Inferior parietal cortex (tissue), 1 donor: ENCODE measurements around the gene SLC6A19.

ENCODE experiments used
- DNase-seq: peaks from one replicate; pipeline ENCODE4 v3.0.0-alpha.2; 2016; ENCODE audit errors: extremely low spot score

Gene SLC6A19

DNA sequence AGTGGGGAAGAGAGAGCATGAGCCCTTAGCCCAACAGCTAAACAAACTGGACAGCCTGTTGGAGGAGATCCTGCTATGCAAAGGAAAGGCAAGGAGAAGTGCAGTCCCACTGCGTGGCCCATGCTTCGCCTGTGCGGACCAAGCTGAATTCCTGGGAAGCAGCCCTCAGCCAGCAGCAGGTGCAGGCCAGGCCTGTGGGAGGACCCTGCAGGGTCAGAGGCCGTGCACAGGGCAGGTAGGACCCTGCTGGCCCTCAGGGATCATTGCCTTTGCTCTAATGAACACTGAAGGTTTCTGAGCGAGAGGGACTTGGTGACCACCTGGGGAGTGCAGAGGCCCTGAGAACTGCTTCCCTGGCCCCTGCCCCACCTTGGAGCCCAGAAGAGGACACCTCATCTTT, 6.0 kb upstream of the SLC6A19 start:
- no peak for DNase-seq

DNA sequence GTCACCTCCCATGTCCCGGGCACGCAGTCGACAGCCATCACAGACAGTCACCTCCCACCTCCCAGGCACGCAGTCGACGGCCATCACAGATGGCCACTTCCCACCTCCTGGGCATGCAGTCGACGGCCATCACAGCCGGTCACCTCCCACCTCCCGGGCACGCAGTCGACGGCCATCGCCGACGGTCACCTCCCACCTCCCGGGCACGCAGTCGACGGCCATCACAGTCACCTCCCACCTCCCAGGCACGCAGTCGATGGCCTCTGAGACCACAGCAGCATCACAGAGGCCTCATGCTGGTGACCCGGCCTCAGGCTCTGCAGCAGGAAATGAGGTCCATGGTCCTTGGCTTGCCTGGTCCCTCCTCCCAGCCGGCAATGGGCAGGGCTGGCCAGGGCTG, 5.5 kb upstream of the SLC6A19 start:
- no peak for DNase-seq

DNA sequence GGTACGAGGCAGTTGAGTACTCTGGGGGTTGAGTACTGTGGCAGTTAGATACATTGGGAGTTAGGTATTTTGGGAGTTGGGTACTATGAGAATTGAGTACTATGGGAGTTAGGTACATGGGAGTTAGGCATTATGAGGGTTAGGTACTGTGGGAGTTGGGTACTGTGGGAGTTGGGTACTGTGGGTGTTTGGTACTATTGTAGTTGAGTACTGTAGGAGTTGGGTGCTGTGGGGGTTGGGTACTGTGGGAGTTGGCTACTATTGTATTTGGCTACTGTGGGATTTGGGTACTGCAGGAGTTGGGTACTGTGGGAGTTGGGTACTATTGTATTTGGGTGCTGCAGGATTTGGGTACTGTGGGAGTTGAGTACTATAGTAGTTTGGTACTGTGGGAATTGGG, 4.8 kb upstream of the SLC6A19 start:
- no peak for DNase-seq

DNA sequence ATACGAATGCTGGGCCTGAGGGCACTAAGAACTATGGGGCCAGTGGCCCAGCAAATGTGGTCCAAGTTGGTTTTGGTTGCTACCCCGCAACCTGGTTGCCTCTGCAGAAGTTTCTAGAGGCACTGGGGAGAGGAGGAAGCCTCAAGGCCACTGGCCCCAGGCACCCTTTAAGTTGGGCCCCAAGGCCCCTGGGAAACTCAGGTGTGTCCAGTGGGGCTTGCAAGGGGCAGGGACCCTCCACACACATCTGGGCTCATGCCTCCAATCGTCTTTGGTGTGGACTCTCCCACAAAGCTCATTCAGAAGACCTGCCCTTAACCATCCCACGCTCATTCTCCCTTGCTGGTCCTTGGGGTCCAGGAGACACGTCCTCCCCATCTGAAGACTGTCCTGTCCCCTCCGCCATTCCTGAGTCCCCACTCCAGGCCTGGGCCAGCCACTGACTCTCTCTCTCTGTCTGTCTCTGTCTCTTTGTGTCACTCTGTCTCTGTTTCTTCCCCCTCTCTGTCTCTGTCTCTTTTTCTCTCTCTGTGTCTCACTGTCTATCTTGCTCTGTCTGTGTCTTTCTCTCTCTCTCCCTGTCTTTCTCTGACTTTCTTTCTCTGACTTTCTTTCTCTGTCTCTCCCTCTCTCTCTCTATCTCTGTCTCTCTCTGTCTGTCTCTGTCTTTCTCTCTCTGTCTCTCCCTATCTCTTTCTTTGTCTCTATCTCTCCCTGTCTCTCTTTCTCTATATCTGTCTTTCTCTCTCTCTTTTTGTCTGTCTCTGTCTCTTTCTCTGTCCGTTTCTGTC, 3.3 kb upstream of the SLC6A19 start:
- DNase-seq, result no peak

DNA sequence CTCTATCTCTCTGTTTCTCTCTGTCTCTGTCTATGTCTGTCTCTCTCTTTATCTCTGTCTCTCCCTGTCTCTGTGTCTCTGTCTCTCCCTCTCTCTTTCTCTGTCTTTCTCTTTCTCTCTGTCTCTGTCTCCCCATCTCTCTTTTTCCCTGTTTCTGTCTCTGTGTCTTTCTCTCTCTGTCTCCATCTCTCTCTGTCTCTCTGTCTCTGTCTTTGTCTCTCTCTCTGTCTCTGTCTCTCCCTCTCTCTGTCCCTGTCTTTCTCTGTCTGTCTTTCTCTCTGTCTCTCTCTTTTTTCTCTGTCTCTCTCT, 2.1 kb upstream of the SLC6A19 start:
- no peak for DNase-seq

DNA sequence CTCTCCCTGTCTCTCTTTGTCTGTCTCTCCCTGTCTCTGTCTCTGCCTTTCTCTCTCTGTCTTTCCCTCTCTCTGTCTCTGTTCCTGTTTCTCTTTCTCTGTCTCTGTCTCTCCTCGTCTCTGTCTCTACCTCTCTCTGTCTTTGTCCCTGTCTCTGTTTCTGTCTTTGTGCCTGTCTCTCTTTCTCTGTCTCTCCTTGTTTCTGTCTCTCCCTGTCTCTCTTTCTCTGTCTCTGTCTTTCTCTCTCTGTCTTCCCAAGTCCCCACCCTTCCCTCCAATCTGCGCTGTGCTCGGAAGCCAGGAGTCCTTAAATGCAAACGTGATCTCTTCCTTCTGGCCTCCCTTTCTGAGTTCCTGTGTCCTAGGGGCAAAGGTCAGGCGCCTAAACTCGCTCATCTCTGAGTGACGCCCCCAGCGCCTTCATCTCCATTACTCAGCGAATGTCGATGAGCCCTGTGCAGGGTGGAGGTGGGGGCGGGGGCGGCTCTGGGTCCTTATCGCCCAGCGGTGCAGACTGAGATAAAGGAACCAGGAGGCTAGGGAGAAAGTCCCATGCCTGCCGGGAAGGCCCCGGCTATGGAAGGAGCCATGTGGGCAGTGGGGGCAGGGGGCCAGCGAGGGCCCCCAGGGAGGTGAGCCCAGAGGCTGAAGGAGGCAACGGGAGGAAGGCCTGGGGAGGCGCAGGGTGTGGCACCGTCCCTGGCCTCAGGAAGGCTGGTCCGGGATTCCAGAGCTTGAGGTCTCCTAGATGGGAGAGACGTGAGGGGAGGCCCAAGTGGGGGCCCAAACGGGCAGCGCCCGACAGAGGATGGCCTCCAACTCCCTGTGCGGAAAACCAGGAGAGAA, 1.5 kb upstream of the SLC6A19 start:
- no peak for DNase-seq

DNA sequence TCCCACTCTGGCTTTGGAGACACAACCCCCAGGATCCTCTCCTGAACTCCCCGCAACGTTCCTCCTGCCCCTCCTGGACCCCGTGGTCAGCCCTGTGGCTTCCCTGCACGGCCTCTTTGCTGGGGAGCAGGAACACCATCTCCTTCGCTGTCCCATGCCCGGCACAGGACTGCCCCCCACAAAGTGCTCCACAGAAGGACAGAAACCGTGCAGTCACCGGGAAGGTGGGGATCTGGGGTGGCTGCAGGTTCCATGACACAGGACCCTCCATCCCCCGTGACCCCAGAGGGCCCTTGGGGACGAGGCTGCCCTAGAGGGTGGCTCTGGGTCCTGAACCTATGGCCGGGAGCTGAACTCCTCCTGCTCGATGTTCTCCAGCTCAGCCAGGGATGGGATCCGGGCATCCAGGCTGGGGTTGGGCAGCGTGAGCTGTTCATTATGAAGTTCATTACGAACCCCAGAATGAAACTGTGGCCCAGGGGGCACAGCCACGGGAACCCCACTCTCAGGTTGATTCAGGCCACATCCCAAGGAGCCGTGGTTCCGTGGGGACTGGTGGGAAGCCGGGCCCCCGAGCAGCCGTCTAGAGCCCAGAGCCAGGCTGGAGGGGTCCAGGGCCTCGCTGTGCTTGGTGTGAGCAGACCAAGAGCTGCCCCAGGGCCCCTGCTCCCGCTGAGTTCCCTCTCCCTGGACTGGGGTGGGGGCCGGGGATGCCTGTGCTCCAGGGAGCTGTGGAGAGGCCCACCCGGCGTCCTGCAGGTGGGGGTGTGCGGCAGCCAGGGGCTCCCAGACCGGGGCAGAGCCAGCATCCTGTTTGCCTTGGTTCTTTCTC, 684 bp upstream of the SLC6A19 start:
- no peak for DNase-seq

DNA sequence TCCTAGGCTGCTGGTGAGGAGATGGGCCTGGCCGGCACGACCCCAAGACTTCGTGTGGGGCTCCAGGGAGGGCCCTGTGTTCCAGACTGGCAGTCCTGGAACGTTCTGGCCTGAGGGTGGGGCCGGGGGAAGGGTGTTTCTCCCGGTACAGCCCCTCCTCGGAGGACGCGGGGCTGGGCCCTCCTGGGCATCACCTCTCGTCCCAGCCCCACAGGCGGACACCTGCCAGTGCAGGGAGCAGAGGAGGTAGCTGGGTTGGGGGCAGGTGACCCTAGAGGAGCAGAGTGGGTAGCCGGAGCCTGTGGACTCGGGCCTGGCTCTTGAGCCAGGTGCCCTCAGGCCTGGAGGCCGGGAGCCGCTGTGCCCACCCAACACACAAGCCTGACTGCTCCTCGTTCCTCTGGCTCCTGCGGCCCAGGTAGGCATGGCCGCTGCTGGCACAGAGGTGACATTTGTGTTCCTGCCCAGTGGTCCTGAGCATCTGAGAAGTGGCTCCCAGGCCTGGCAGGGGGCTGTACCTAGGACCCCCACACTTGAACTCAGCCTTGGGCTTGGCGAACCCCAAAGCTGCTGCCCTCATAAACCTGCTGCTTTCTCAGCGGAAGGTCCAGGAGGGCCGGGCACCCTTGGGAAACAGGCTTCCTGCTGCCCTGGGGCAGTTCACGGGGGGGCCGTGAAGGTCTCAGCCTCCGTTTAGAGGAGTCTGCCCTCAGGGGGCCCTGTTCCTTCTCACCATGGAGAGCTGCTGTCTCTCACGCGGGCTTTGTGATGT, 817 bp downstream of the SLC6A19 start:
- DNase-seq, result no peak

DNA sequence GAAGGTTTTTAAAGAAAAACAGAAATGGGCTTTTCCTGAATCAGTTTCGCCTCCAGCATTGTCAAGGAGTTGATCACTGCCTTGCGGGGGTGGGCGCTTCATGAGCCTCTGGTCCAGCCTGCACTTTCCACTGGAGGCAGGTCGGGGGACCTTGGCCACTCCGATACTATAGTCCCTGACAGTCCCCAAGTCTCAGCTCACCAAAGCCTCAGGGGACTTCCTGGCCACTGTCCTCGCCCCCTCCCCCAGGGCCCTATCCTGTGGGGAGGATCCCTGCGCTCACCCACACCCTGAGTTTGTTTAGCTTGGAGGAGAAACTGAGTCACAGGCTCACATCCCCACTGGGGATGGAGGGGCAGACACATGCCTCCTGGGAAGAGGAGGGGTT, 1.4 kb downstream of the SLC6A19 start:
- no peak for DNase-seq

DNA sequence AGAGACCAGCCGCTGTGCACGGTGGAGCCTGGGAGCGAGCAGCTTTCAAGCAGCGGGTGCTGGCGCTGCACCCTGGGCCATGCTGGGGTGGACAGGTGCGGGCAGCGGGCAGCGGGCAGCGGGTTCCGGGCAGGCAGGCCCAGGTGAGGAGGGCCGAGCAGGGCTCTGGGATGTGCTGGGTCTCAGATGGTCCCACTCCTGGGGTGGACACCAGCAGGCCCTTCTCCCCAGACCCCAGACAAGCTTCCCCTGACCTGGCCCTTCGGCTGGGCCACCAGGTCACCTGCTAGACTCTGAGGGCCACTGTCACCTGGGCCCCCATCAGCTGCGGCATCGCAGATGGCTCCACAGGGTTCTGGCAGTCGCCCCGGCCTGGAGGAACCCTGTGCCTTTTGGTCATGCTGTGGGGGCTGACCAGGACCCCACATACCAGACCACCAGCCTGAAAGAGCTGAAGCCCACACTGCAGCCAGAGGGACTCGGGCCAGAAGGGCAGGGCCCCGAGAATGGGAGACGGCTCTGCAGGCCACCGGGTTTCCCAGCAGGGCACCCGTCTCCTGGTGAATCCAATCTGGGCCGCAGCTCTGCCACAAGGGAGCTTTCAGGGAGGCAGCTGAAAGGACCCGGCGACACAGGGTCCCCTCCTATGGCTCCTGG, 2.0 kb downstream of the SLC6A19 start:
- no peak for DNase-seq

DNA sequence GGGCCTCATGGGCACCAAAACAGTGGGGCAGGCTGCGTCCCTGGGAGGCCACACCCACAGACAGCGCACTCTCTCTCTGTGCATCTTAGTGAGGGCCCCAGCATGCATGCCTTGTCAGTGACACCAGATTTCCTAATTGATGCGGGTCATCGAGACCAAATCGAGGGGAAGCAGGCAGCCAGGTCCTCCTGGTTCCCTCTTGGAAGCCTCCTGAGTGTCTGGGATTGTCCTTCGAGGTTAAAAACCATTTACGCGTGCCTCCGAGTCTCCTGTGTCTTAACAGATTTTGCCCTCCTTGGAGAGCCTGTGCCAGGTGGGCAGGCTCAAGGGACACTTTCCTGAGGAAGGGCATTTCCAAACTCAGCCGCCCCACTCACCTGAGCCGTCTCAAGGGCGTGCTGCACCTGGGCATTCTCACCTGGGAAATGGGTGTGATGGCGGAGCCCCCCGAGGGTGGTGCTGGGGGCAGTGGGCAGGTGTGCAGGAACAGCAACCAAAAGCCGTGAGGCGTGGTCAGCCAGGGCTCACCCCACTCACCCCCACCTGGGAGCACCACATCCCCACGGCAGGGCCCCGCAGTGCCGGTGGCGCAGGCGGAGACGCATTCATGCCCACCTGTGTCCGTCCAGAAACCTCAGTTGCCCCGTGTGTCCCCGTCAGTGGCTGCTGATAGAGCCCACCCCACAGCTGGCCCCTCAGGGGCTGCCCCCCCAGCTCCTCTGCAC, 2.7 kb downstream of the SLC6A19 start:
- DNase-seq, result no peak

DNA sequence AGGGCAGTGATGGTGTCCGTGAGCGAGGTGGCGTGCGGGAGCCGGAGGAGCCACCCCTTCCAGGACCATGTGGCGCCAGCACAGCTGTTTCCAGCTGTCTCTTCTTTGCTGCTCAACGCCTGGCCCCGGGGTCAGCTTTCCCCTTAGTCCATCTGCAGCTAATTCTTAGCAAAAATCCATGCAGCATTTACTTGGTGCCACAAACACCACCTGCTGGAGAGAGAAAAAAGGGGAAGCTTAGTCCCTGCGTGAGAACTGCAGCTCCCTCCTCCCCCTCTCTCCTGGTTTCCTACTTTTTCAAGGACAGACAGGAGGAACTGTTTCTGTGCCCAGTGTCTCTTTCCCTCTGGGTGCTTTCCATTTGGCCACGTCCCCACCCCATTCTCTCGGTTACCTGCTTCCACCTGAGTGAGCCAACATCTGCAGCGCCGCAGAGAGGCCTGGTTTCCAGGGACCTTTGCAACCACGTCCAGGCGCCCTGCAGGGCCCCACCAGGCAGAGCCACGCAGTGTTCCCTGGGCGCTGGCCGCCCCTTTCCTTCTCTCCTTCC, 3.4 kb downstream of the SLC6A19 start:
- DNase-seq, result peak; percentile 34

DNA sequence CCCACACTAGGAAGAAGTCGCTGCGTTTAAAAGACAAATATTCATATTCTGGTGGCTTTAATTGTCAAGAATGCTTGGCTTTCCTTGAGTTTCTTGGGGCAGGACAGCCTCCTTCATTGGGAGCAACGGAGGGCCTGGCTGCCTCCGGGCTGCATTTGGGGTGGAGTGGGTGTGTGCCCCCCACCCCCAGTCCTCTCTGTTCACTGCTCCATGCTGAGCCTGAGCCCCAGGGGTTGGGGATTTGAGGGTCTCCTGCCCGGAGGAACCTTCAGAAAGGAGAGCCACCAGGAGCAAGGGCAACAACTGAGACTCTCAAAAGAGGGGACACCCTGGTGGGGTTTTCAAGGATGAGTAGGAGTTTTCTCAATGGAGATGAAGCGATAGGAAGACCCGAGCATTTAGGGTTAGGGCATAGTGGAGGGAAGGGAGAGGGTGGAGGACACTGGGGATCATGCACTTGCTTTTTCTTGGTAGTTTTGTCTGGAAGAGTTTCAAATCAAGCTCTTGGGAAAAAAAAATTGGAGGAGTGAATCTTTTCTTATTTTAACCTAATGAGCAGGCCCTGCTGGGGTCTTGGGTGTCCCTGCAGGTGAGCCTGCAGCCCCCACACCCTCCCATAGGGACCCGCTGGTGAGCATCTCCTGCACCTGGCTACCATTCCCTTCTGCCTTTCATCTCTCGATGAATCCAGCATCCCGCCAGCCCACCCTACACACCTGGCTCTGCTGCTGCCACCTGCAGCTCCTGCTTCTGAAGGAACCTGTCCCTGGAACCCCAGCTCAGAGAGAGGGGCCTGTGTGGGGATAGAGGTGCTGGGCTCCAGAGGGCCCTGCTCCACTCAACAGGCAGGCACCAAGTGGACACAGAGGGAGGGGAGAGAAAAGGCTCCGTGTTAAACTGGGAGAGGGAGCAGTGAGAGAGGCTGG, 4.1 kb downstream of the SLC6A19 start:
- no peak for DNase-seq

DNA sequence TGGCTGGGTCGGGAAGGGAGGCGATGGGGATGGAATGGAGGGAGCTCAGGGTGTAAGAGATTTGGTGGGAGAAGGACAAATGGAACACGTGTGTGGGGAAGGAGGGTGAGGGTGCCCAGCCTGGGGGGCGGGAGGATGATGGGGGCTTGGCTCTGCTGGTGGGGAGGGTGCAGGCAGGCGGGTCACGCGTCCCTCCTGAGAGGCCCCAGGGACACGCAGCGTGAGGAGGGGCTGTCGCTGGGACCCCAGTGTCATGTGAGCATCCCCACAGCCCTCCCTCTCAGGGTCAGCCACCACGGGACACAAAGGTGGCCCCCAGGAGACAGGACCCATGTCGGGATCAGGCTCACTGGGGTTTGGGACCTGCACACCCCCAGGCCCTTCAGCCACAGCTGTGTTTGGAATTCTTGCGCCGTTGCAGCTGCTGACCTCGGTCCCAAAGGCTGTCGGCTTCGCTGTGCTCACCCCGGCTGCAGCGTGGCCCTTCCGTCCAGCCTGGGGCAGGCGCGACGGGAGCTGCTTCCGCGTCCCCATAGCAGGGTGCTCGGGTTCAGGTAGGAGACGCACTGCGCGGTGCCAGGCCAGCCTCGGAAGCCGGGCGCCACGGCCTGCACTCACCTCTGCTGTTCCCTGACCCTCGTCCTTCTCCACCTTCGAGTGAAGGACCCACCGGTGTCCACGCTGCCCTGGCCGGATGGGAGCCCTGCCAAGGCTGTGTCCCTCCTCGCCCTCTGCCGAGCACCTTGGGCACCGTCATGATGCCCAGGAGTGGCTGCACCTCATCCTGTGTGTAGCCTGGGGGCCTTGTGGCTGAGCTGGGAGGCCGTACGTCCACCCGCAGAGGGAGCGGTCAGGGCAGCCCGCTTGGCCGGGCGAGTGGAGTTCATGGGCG, 5.4 kb downstream of the SLC6A19 start:
- no peak for DNase-seq

DNA sequence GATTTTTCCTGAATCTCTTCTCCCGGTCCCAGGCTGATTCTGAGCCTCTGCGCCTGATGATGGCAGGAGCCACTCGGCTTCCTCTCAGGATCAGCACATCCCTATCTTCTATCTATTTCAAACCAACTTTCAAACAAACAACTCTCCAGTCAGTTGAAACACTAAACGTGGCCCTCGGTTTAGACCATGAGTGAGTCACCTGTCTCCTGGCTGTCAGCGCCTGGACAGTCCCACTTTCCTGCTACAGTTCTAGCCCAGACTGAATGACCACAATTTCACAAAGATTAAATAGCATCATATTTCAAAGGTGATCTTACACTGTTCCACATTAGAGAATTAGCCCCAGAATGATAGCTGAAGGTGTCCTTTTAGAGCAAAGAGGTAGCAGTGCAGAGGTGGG, 6.2 kb downstream of the SLC6A19 start:
- no peak for DNase-seq

DNA sequence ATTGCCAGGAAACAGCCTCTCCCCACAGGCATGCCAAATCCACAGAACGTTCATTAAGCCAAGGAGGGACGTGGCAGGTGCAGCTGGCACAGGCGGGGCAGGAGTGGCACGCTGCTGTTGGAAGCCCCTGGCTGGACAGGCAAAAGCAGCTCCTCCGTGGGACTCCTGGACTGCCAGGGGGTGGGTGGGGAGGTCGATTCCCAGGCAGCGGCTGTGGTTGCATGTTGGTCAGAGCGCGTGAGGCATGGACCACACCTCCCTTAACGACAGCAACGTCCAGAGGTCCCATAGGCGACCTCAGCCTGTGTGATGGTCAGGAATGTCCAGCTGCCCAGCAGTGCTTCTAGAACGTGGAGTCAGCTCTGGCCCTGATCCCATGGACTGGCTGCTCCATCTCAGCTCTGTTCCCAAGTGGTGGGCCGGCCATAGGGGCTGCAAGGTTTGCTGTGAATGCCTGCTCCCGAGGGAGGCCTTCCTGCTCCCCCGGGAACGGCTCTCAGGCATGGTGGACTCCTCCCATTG, 6.9 kb downstream of the SLC6A19 start:
- no peak for DNase-seq

DNA sequence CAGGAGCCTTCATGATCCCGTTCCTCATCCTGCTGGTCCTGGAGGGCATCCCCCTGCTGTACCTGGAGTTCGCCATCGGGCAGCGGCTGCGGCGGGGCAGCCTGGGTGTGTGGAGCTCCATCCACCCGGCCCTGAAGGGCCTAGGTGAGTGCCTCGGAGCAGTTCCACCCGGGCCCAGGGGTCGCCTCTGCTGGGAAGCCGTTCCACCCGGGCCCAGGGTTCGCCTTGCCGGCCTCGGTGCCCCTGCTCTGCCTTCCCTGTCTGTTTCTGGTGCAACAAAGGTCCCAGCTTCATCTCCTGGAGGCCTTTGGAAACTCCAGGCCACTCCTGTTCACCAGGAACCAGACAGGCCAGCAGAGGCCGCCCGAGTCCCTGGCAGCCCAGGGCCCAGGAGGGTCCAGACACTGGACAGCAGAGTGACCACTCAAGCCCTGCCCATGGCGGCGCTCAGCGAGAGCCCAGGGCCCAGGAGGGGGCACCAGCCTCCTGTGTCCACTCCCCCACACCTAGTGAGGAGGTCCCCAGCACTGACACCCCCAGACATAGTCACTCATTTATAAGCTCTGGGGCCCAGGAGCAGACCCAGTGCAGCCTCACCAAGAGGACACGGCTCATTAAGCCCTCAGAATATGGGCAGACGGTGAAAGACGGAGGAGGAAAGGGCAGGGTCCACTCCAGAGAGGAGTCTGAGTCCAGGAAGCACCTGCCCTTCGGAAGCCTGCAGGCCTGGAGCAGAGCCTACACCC, 7.5 kb downstream of the SLC6A19 start:
- no peak for DNase-seq
